IPS-15b (cell line): Measurements from ENCODE around the gene ARL5A.
"Not testable (repeated sequence)": the region's sequence is repeated elsewhere in the genome, so short reads cannot be mapped to it uniquely, and the experiment has no call there.

ENCODE experiments used
- H3K27me3 ChIP-seq: one replicate; pipeline ENCODE4 v1.6.1; 2013; ENCODE audit warnings: low read length; ENCODE audit not compliant: control insufficient read depth, insufficient read depth
- H3K36me3 ChIP-seq: one replicate; pipeline ENCODE4 v1.6.1; 2013; ENCODE audit warnings: low read length; ENCODE audit not compliant: control insufficient read depth, insufficient read depth
- H3K4me1 ChIP-seq: one replicate; pipeline ENCODE4 v1.6.1; 2013; ENCODE audit warnings: mild to moderate bottlenecking, low read length; ENCODE audit not compliant: control insufficient read depth, insufficient read depth
- H3K4me3 ChIP-seq: one replicate; pipeline ENCODE4 v1.5.1; 2013; ENCODE audit warnings: low read depth, low read length
- H3K9ac ChIP-seq: one replicate; pipeline ENCODE4 v1.6.1; 2013; ENCODE audit warnings: low read depth, mild to moderate bottlenecking, low read length
- H3K9me3 ChIP-seq: one replicate; pipeline ENCODE4 v1.6.1; 2013; ENCODE audit warnings: mild to moderate bottlenecking, low read length; ENCODE audit not compliant: control insufficient read depth, insufficient read depth

ARL5A gene, protein sequence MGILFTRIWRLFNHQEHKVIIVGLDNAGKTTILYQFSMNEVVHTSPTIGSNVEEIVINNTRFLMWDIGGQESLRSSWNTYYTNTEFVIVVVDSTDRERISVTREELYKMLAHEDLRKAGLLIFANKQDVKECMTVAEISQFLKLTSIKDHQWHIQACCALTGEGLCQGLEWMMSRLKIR

GRCh38 chr2:151828143-151828889 is at the start of gene ARL5A:
Gene ARL5A, minus strand, starts transcription at chr2:151828421. Its CDS starts 245 bp downstream, at chr2:151828176.
- Histone ChIP-seq H3K27me3 (no peaks in the 10 kb centered on the region), H3K9me3 (no peaks in the 10 kb centered on the region), H3K4me1 (peaks cover 10% of the 10 kb centered on the region), H3K9ac (peak within 1 kb of the TSS; percentile 84), H3K4me3 (peak within 1 kb of the TSS; percentile 90), H3K36me3 (no peaks in the 10 kb centered on the region)

GRCh38 chr2:151875631-151876030 is 47.4 kb upstream of the ARL5A start:
- H3K27me3 ChIP-seq, H3K4me1 ChIP-seq, H3K36me3 ChIP-seq, H3K9me3 ChIP-seq, H3K9ac ChIP-seq, H3K4me3 ChIP-seq: not testable (repeated sequence)

- H3K4me3 ChIP-seq: no peak overlapping the region
- H3K27me3 ChIP-seq: no peaks in the 10 kb centered on the region
- H3K9me3 ChIP-seq: no peaks in the 10 kb centered on the region
- no peak overlapping the region for H3K9ac ChIP-seq
- no peaks in the 10 kb centered on the region for H3K4me1 ChIP-seq
- no peaks in the 10 kb centered on the region for H3K36me3 ChIP-seq
These were observed 44.2 kb upstream of the ARL5A start for GRCh38 chr2:151872463-151872862.

DNA sequence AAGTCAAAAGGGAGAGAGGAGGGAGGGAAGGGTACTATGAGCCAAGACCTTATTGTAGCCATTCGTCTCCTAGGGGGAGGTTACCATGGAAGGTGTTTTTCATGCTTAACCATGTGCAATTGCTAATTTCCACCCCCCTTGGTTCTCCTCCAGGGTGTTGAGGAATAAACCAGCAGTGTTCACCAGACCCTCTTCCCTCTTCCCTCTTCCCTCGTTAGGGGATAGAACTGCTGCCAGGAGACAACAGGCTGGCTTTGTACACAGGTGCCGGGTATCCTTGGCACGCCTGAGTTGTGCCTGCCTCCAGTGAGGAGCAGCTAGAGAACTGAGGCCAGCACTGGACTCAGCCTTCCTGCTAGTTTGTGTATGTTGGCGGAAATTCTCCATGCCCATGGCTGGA is 41.1 kb upstream of the ARL5A start:
- H3K4me3 ChIP-seq: no peak overlapping the region
- no peaks in the 10 kb centered on the region for H3K4me1 ChIP-seq
- no peaks in the 10 kb centered on the region for H3K36me3 ChIP-seq
- H3K27me3 ChIP-seq: no peaks in the 10 kb centered on the region
- no peak overlapping the region for H3K9ac ChIP-seq
- no peaks in the 10 kb centered on the region for H3K9me3 ChIP-seq

- no peaks in the 10 kb centered on the region for H3K9me3 ChIP-seq
- H3K4me3 ChIP-seq: no peak overlapping the region
- H3K9ac ChIP-seq: no peak overlapping the region
- no peaks in the 10 kb centered on the region for H3K36me3 ChIP-seq
- H3K4me1 ChIP-seq: no peaks in the 10 kb centered on the region
- no peaks in the 10 kb centered on the region for H3K27me3 ChIP-seq
These were observed 34.5 kb upstream of the ARL5A start for GRCh38 chr2:151862700-151863099.

DNA sequence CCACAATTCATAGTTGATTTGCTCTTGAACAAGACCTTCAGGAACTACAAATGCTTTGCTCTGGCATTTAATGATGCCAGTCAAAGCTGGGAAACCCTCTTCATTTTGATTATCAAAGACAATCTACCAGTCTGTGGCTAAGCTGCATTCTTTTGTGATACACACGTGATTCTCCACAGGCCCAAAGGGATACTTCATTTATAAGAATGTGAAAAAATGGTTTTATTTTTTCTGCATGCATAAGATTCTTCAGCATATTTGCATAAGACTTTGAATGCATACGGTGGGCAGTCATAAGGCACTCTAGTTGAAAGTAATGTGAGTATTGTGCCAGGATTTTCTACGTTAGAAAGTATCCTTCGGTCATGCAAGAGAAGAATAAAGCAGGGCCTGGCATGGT is 33.0 kb upstream of the ARL5A start:
- Histone ChIP-seq H3K9me3 (no peaks in the 10 kb centered on the region), H3K27me3 (no peaks in the 10 kb centered on the region), H3K36me3 (no peaks in the 10 kb centered on the region), H3K4me3 (no peak overlapping the region), H3K9ac (no peak overlapping the region), H3K4me1 (no peaks in the 10 kb centered on the region)

- H3K9me3 ChIP-seq: no peaks in the 10 kb centered on the region
- H3K36me3 ChIP-seq: no peaks in the 10 kb centered on the region
- no peak overlapping the region for H3K4me3 ChIP-seq
- no peaks in the 10 kb centered on the region for H3K27me3 ChIP-seq
- no peak overlapping the region for H3K9ac ChIP-seq
- no peaks in the 10 kb centered on the region for H3K4me1 ChIP-seq
These were observed 32.5 kb upstream of the ARL5A start for GRCh38 chr2:151860613-151861146.

DNA sequence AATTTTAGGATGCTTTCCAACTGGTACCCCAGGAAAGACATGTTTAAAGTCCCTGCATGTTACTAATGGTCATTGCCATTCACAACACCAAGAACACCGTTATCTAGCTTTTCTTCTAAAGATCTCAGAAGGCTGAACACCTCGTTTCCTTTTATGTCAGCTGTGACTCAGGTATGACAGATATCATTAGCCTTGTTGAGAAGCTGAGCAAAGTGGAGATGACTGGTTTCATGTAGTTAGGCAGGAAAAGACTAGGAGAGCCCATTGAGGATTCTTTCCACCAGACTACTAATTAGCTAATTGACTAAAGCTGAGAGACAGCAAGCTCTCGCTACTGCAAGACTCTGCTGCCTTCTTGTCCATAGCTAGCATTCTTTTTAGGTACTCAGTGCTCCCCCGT is 32.0 kb upstream of the ARL5A start:
- H3K4me1 ChIP-seq: no peaks in the 10 kb centered on the region
- no peaks in the 10 kb centered on the region for H3K27me3 ChIP-seq
- no peak overlapping the region for H3K4me3 ChIP-seq
- H3K9ac ChIP-seq: no peak overlapping the region
- H3K9me3 ChIP-seq: no peaks in the 10 kb centered on the region
- no peaks in the 10 kb centered on the region for H3K36me3 ChIP-seq

DNA sequence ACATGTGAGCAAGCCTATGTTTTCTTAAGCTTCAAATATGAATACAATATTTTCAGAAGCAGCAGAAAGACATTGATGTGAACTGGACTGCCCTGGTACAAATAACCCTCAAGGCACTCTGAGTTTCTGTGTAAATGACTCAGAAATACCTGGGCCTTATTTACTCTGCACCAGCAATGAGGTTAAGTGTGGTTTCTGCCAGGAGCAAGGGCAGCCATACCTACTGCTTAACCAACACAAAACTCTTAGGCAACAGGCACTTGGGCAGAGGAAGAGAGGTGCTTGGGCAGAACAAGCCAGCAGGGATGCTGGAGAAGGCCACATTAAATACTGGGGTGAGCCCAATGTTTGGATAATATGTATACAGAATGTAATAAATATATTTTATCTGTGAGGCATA is 29.4 kb upstream of the ARL5A start:
- H3K36me3 ChIP-seq: no peaks in the 10 kb centered on the region
- no peaks in the 10 kb centered on the region for H3K9me3 ChIP-seq
- no peaks in the 10 kb centered on the region for H3K4me1 ChIP-seq
- no peak overlapping the region for H3K4me3 ChIP-seq
- no peaks in the 10 kb centered on the region for H3K27me3 ChIP-seq
- H3K9ac ChIP-seq: no peak overlapping the region

DNA sequence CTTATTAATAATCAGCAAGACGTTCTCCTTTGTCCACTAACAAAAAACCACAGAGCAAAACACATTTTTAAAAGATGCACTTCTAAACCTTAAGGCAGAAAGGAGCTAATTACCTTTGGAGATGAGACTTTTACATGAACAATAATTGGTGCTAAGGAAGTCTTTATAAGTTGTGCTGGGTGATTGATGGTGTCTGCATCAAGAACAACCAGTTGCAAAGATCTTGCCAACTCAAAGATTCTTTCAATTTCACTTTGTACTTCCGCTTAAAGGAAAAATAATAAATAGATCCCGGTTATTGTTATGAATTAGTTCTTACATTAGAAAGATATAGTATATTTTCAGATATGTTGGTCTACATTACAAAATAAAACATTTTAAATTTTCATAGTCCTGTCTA is 26.9 kb upstream of the ARL5A start:
- H3K27me3 ChIP-seq: no peaks in the 10 kb centered on the region
- H3K4me1 ChIP-seq: no peaks in the 10 kb centered on the region
- H3K36me3 ChIP-seq: no peaks in the 10 kb centered on the region
- H3K9ac ChIP-seq: no peak overlapping the region
- H3K4me3 ChIP-seq: no peak overlapping the region
- no peaks in the 10 kb centered on the region for H3K9me3 ChIP-seq

DNA sequence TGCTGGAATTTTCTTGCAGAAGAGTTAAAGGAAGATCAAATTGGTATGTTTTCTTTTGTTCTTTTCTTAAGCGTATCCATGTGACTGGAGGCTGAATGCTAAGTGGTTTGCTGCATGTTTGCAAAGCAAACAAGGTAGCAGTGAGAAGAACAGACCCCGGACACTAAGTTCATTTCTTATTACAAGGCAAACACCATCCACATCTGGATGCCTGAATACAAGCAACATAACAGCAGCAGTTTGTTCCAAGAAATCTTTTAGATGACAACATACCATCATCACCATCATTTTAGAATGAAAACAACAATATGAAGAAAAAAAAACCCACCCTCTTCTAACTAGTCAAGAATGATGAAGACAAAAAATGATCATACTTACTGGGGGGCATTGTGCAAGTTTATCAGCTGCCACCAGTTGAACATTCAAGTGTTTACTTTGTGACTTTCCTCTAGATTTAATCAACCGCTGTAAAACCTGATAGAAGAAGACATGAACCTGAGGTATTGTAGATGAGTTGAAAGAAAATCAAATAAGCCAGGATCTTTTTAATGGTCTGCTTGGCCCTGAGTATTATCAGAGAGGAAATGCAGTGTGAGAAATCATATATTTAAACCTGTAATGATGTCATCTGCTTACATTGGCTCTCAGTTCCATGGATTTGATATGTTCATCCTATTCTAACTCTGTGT is 25.0 kb upstream of the ARL5A start:
- H3K9me3 ChIP-seq: no peaks in the 10 kb centered on the region
- H3K4me3 ChIP-seq: no peak overlapping the region
- H3K4me1 ChIP-seq: no peaks in the 10 kb centered on the region
- H3K36me3 ChIP-seq: no peaks in the 10 kb centered on the region
- H3K27me3 ChIP-seq: no peaks in the 10 kb centered on the region
- H3K9ac ChIP-seq: no peak overlapping the region
